Thyroid gland (tissue), 4 donors: ENCODE data around the gene FAM209A. TPM values are rescaled to one million over a fixed set of nuclear protein-coding genes. Genes with fewer than 3 reads are reported as not detected.

Source experiments
- DNase-seq, 2 donors: peaks; one replicate each; pipeline ENCODE4 v3.0.0-alpha.2; 2019
- H3K27ac ChIP-seq, 3 donors: fragments of 200-600 bp; sonication (generic); 1 replicate in 2 of 3; 2 replicates in 1 of 3; pipeline ENCODE4 v1.5.1; 2016 to 2019; ENCODE audit warnings: mild to moderate bottlenecking in 1 of 3, moderate library complexity in 1 of 3
- H3K27me3 ChIP-seq: fragments of 200-600 bp; sonication (generic); one replicate; pipeline ENCODE4 v1.5.1; 2019
- H3K36me3 ChIP-seq, 2 donors: fragments of 200-600 bp; sonication (generic); one replicate each; pipeline ENCODE4 v1.5.1; 2016 to 2019
- H3K4me1 ChIP-seq, 2 donors: fragments of 200-600 bp; sonication (generic); one replicate each; pipeline ENCODE4 v1.5.1; 2017 to 2019
- H3K4me3 ChIP-seq, 3 donors: fragments of 200-600 bp; sonication (generic); replicated peaks in 1 of 3; 1 replicate in 2 of 3; 2 replicates in 1 of 3; pipeline ENCODE4 v1.5.1; 2016; ENCODE audit warnings: mild to moderate bottlenecking in 1 of 3
- H3K9me3 ChIP-seq: fragments of 200-600 bp; sonication (generic); one replicate; pipeline ENCODE4 v1.5.1; 2017
- CTCF ChIP-seq, 6 experiments: fragments of 200-600 bp in 3 of 6; fragments of 450-650 bp in 3 of 6; sonication (generic) in 3 of 6; IDR thresholded peaks; one replicate each; pipeline ENCODE4 v1.5.1; 2016 to 2019; ENCODE audit warnings: antibody characterized with exemption in 6 of 6, mild to moderate bottlenecking in 2 of 6, inconsistent platforms in 1 of 6, moderate library complexity in 1 of 6
- POLR2A ChIP-seq, 2 donors: fragments of 450-650 bp; IDR thresholded peaks; one replicate each; pipeline ENCODE4 v1.6.1; 2017; ENCODE audit warnings: antibody characterized with exemption in 2 of 2, mild to moderate bottlenecking in 2 of 2, moderate library complexity in 1 of 2
- WGBS, 2 donors: methylation state at CpG; one replicate each; pipeline ENCODE4 v1.1.5; 2017; 5-methylcytosine and 5-hydroxymethylcytosine counted together
- intact Hi-C: fragments of 100-400 bp; cut with DNase I; formaldehyde crosslinking; loops from one replicate; pipeline ENCODE4 v1.15.1; 2023
- total RNA-seq, 4 donors: library from RNA; depleted of rRNA; stranded (reverse); fragments of >200 nt; gene quantifications; one replicate each; pipeline ENCODE4 v1.2.3, GENCODE V29; 2016

FAM209A gene
- total RNA-seq, 4 donors from 2014 or later = 0.54 TPM; not detected in 3

- 91 to 95% methylated on average over 4 of the region's 4 CpGs for WGBS, 2 donors
- Histone ChIP-seq H3K4me3 (no peak overlapping the region), H3K36me3 (no peaks in the 10 kb centered on the region), H3K27ac (no peak overlapping the region), H3K4me1 (peaks cover 0 to 6% of the 10 kb centered on the region in 2 donors), H3K27me3 (no peaks in the 10 kb centered on the region), H3K9me3 (no peaks in the 10 kb centered on the region)
- DNase-seq = no peak
- intact Hi-C loops = no loop called here
- TF ChIP-seq POLR2A (IDR thresholded peaks at IDR 0.05) (no peak), CTCF (IDR thresholded peaks at IDR 0.05) (no peak)
Measured at GRCh38 chr20:56565511-56565910, 41.0 kb downstream of the FAM209A start.

- Histone ChIP-seq H3K4me3 (no peak overlapping the region), H3K27ac (no peak overlapping the region), H3K9me3 (no peaks in the 10 kb centered on the region), H3K4me1 (peaks cover 0 to 6% of the 10 kb centered on the region in 2 donors), H3K36me3 (no peaks in the 10 kb centered on the region), H3K27me3 (no peaks in the 10 kb centered on the region)
- DNase-seq = no peak
- intact Hi-C loops = no loop called here
- TF ChIP-seq POLR2A (IDR thresholded peaks at IDR 0.05) (no peak), CTCF (IDR thresholded peaks at IDR 0.05) (no peak)
- WGBS, 2 donors = 19 to 34% methylated on average over 3 of the region's 3 CpGs
Measured at GRCh38 chr20:56566621-56567020, 42.1 kb downstream of the FAM209A start.

GRCh38 chr20:56570832-56571231 lies 46.3 kb downstream of the FAM209A start:
- intact Hi-C loops = no loop called here
- 0 to 69% methylated on average over 2 of the region's 2 CpGs for WGBS, 2 donors
- TF ChIP-seq CTCF (IDR thresholded peaks at IDR 0.05) (no peak), POLR2A (IDR thresholded peaks at IDR 0.05) (no peak)

GRCh38 chr20:56572172-56572571 lies 47.6 kb downstream of the FAM209A start:
- no peak for DNase-seq
- H3K27ac ChIP-seq = no peak overlapping the region
- WGBS, 2 donors = 88 to 90% methylated on average over 4 of the region's 4 CpGs
- no peak for TF ChIP-seq POLR2A (IDR thresholded peaks at IDR 0.05)
- TF ChIP-seq CTCF (IDR thresholded peaks at IDR 0.05) = no peak
- no peaks in the 10 kb centered on the region for H3K4me1 ChIP-seq
- H3K9me3 ChIP-seq = no peaks in the 10 kb centered on the region
- intact Hi-C loops = no loop called here
- no peak overlapping the region for H3K4me3 ChIP-seq
- H3K27me3 ChIP-seq = no peaks in the 10 kb centered on the region
- H3K36me3 ChIP-seq = no peaks in the 10 kb centered on the region

More at GRCh38 chr20:56570832-56571231, 46.3 kb downstream of the FAM209A start:
- H3K36me3 ChIP-seq = no peaks in the 10 kb centered on the region
- DNase-seq = no peak
- H3K4me3 ChIP-seq = no peak overlapping the region
- H3K9me3 ChIP-seq = no peaks in the 10 kb centered on the region
- no peak overlapping the region for H3K27ac ChIP-seq
- no peaks in the 10 kb centered on the region for H3K27me3 ChIP-seq
- H3K4me1 ChIP-seq = peaks cover 0 to 6% of the 10 kb centered on the region in 2 donors

- intact Hi-C loops = no loop called here
- 74 to 87% methylated on average over 5 of the region's 5 CpGs for WGBS, 2 donors
- Histone ChIP-seq H3K36me3 (no peaks in the 10 kb centered on the region), H3K27ac (no peak overlapping the region), H3K4me1 (no peaks in the 10 kb centered on the region), H3K4me3 (no peak overlapping the region), H3K9me3 (no peaks in the 10 kb centered on the region), H3K27me3 (no peaks in the 10 kb centered on the region)
- no peak for DNase-seq
- no peak for TF ChIP-seq CTCF (IDR thresholded peaks at IDR 0.05)
- TF ChIP-seq POLR2A (IDR thresholded peaks at IDR 0.05) = no peak
Measured at GRCh38 chr20:56573986-56574385, 49.4 kb downstream of the FAM209A start.
